HepG2 (cell line): ENCODE results near the gene KRTAP12-4. TPM values are rescaled to one million over a fixed set of nuclear protein-coding genes. Genes with fewer than 3 reads are reported as not detected.

Source experiments
- ARNTL ChIP-seq: sonication (generic); formaldehyde crosslinking; IDR thresholded peaks from 2 replicates; pipeline ENCODE4 v1.4.0; 2020; ENCODE audit warnings: mild to moderate bottlenecking, missing genetic modification reagents
- CHD4 ChIP-seq: fragments of 200-600 bp; sonication (generic); IDR thresholded peaks from 2 replicates; pipeline ENCODE4 v1.7.0; 2017; ENCODE audit warnings: mild to moderate bottlenecking, low read length, borderline replicate concordance
- ELK4 ChIP-seq: sonication (generic); formaldehyde crosslinking; IDR thresholded peaks from 2 replicates; pipeline ENCODE4 v1.9.0; 2021; ENCODE audit warnings: missing genetic modification reagents, borderline replicate concordance
- ERF ChIP-seq: IDR thresholded peaks from 2 replicates; pipeline ENCODE4 v1.6.1; 2018; ENCODE audit warnings: missing biosample characterization, missing genetic modification reagents
- FOXM1 ChIP-seq: sonication (generic); formaldehyde crosslinking; IDR thresholded peaks from 2 replicates; pipeline ENCODE4 v1.5.0; 2020; ENCODE audit warnings: missing genetic modification reagents
- IRF9 ChIP-seq: sonication (generic); formaldehyde crosslinking; IDR thresholded peaks from 2 replicates; pipeline ENCODE4 v1.8.0; 2022; ENCODE audit warnings: missing genetic modification reagents, mild to moderate bottlenecking, borderline replicate concordance
- MAZ ChIP-seq, 2 experiments: sonication (generic) in 1 of 2; formaldehyde crosslinking in 1 of 2; IDR thresholded peaks; 2 replicates each; pipeline versions ENCODE4 v1.5.0 to v1.6.1; 2012 to 2020; ENCODE audit warnings: low read depth in 2 of 2, mild to moderate bottlenecking in 2 of 2, borderline replicate concordance in 1 of 2, improper control_type of control experiment in 1 of 2, low read length in 1 of 2, missing genetic modification reagents in 1 of 2, moderate library complexity in 1 of 2
- MLLT10 ChIP-seq: sonication (generic); formaldehyde crosslinking; IDR thresholded peaks from 2 replicates; pipeline ENCODE4 v1.4.0; 2020; ENCODE audit warnings: missing genetic modification reagents
- MTA3 ChIP-seq: sonication (generic); formaldehyde crosslinking; IDR thresholded peaks from 2 replicates; pipeline ENCODE4 v1.4.0; 2020; ENCODE audit warnings: missing genetic modification reagents
- NFAT5 ChIP-seq: sonication (generic); formaldehyde crosslinking; IDR thresholded peaks from 2 replicates; pipeline ENCODE4 v1.4.0; 2020; ENCODE audit warnings: missing genetic modification reagents
- NFE2L1 ChIP-seq: sonication (generic); formaldehyde crosslinking; IDR thresholded peaks from 2 replicates; pipeline ENCODE4 v1.4.0; 2020; ENCODE audit warnings: missing genetic modification reagents, mild to moderate bottlenecking, borderline replicate concordance
- PHB2 ChIP-seq: fragments of 450-650 bp; IDR thresholded peaks from 2 replicates; pipeline ENCODE4 v1.6.1; 2018; ENCODE audit not compliant: partially characterized antibody
- TAF1 ChIP-seq: sonication (generic); formaldehyde crosslinking; IDR thresholded peaks from 2 replicates; pipeline ENCODE4 v1.4.0; 2020; ENCODE audit warnings: missing genetic modification reagents
- TCF7 ChIP-seq: sonication (generic); IDR thresholded peaks from 2 replicates; pipeline ENCODE4 v1.6.1; 2016; ENCODE audit warnings: antibody characterized with exemption, low read depth
- TIGD3 ChIP-seq: sonication (generic); formaldehyde crosslinking; IDR thresholded peaks from 2 replicates; pipeline ENCODE4 v1.5.1; 2020; ENCODE audit warnings: mild to moderate bottlenecking, missing genetic modification reagents, borderline replicate concordance
- polyA plus RNA-seq, 8 experiments: library from polyadenylated mRNA; depleted of rRNA in 3 of 8; stranded (reverse) in 7 of 8; unstranded in 1 of 8; fragments of >200 nt; fragmentation: Illumina TruSeq in 4 of 8; extraction: Trizol in 4 of 8; gene quantifications; 2 replicates each; pipeline versions ENCODE4 v1.2.1 to v1.2.3, GENCODE V29; 2011 to 2016; ENCODE audit warnings: low read depth in 4 of 8, missing spikeins in 1 of 8, mixed read lengths in 1 of 8; ENCODE audit not compliant: insufficient read depth in 1 of 8
- total RNA-seq, 5 experiments: library from RNA; depleted of rRNA; stranded (reverse); fragments of >200 nt; fragmentation: Illumina TruSeq; extraction: Trizol; gene quantifications; 2 replicates each; pipeline ENCODE4 v1.2.3, GENCODE V29; 2016; ENCODE audit warnings: low read depth in 1 of 5
- TF ChIP-seq, protein P1 (sequence below), 2 experiments: sonication (generic) in 1 of 2; formaldehyde crosslinking in 1 of 2; IDR thresholded peaks; 2 replicates each; pipeline versions ENCODE4 v1.5.1 to v1.6.1; 2011 to 2020; ENCODE audit warnings: borderline replicate concordance in 1 of 2, low read depth in 1 of 2, low read length in 1 of 2, mild to moderate bottlenecking in 1 of 2, missing genetic modification reagents in 1 of 2, moderate library complexity in 1 of 2

Gene KRTAP12-4
- total and polyA plus RNA-seq, 2 of the 13 experiments (the other 11 are each of a cell fraction or from before 2014, with no cell fraction given): not detected

GRCh38 chr21:44700101-44701022, 45.9 kb upstream of the KRTAP12-4 start (continued):
- TF ChIP-seq ELK4 (CRISPR knock-in tag) (no peak), PHB2 (no peak), MTA3 (no peak), NFE2L1 (CRISPR knock-in tag) (no peak), NFAT5 (no peak), MAZ (IDR thresholded peaks at IDR 0.05; ENCODE audit: borderline replicate concordance, low read depth, low read length) (no peak), MAZ (CRISPR knock-in tag; IDR thresholded peaks at IDR 0.05; ENCODE audit: low read depth) (peak; percentile 45; the same call in 1 of the 2 replicates), CHD4 (no peak), IRF9 (CRISPR knock-in tag) (peak; percentile 43; the same call in 1 of the 2 replicates), TAF1 (CRISPR knock-in tag) (no peak), ARNTL (CRISPR knock-in tag) (peak; percentile 99), TIGD3 (CRISPR knock-in tag) (no peak), FOXM1 (CRISPR knock-in tag) (no peak), ERF (CRISPR knock-in tag) (peak; percentile 77; the same call in 1 of the 2 replicates), TCF7 (no peak), MLLT10 (CRISPR knock-in tag) (no peak)
- TF ChIP-seq, protein P1, sequence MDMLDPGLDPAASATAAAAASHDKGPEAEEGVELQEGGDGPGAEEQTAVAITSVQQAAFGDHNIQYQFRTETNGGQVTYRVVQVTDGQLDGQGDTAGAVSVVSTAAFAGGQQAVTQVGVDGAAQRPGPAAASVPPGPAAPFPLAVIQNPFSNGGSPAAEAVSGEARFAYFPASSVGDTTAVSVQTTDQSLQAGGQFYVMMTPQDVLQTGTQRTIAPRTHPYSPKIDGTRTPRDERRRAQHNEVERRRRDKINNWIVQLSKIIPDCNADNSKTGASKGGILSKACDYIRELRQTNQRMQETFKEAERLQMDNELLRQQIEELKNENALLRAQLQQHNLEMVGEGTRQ (IDR thresholded peaks at IDR 0.05; ENCODE audit: low read depth, low read length): no peak
- TF ChIP-seq, protein P1 (CRISPR knock-in tag; IDR thresholded peaks at IDR 0.05; ENCODE audit: borderline replicate concordance): peak; percentile 70
